GM06990 (cell line): ENCODE data around the gene GREB1.

ENCODE experiments used
- DNase-seq: peaks from one replicate; pipeline ENCODE4 v3.0.0-alpha.2; 2011; ENCODE audit not compliant: insufficient read length; ENCODE audit errors: extremely low read depth
- H3K27me3 ChIP-seq: replicated peaks from 2 replicates; pipeline ENCODE4 v1.6.0; 2011; ENCODE audit warnings: low read length; ENCODE audit not compliant: control insufficient read depth, insufficient read depth
- H3K36me3 ChIP-seq: 2 replicates; pipeline ENCODE4 v1.5.1; 2011; ENCODE audit warnings: low read length; ENCODE audit not compliant: control insufficient read depth, insufficient read depth
- H3K4me3 ChIP-seq: replicated peaks from 2 replicates; pipeline ENCODE4 v1.5.1; 2011; ENCODE audit warnings: low read depth, mild to moderate bottlenecking, control low read depth, low read length
- CTCF ChIP-seq: IDR thresholded peaks from 2 replicates; pipeline ENCODE4 v1.5.1; 2011; ENCODE audit warnings: low read length, control low read depth, mild to moderate bottlenecking, inconsistent platforms; ENCODE audit not compliant: insufficient read depth, poor library complexity, severe bottlenecking

GREB1 gene

GRCh38 chr2:11672407-11672806, 138.6 kb downstream of the GREB1 start:
- H3K27me3 ChIP-seq = peaks cover 3% of the 10 kb centered on the region
- TF ChIP-seq CTCF = no peak

GRCh38 chr2:11674983-11675382, 141.1 kb downstream of the GREB1 start:
- no peak for DNase-seq
- Histone ChIP-seq H3K36me3 (no peaks in the 10 kb centered on the region), H3K27me3 (peaks cover 3% of the 10 kb centered on the region), H3K4me3 (no peak overlapping the region)
- TF ChIP-seq CTCF = no peak

More at GRCh38 chr2:11672407-11672806, 138.6 kb downstream of the GREB1 start:
- no peak for DNase-seq
- no peak overlapping the region for H3K4me3 ChIP-seq
- H3K36me3 ChIP-seq = no peaks in the 10 kb centered on the region

GRCh38 chr2:11675423-11676112, 141.7 kb downstream of the GREB1 start:
- DNase-seq = no peak
- H3K27me3 ChIP-seq = peaks cover 3% of the 10 kb centered on the region
- no peak overlapping the region for H3K4me3 ChIP-seq

GRCh38 chr2:11676640-11677039, 142.8 kb downstream of the GREB1 start:
- Histone ChIP-seq H3K4me3 (no peak overlapping the region), H3K27me3 (peaks cover 3% of the 10 kb centered on the region), H3K36me3 (no peaks in the 10 kb centered on the region)
- TF ChIP-seq CTCF = no peak
- DNase-seq = no peak

More at GRCh38 chr2:11675423-11676112, 141.7 kb downstream of the GREB1 start:
- H3K36me3 ChIP-seq = no peaks in the 10 kb centered on the region
- TF ChIP-seq CTCF = no peak

- TF ChIP-seq CTCF = no peak
- H3K27me3 ChIP-seq = peaks cover 3% of the 10 kb centered on the region
- no peak for DNase-seq
- H3K36me3 ChIP-seq = no peaks in the 10 kb centered on the region
- no peak overlapping the region for H3K4me3 ChIP-seq
Observed at GRCh38 chr2:11677136-11678055, 143.6 kb downstream of the GREB1 start.
